Vagina (tissue), 2 donors: ENCODE results near the gene PREP.

Experiments
- POLR2A ChIP-seq, 2 donors: fragments of 450-650 bp; IDR thresholded peaks; one replicate each; pipeline ENCODE4 v1.6.1; 2017; ENCODE audit warnings: antibody characterized with exemption in 2 of 2, mild to moderate bottlenecking in 2 of 2, moderate library complexity in 2 of 2
- POLR2AphosphoS5 ChIP-seq, 2 donors: sonication (generic); formaldehyde crosslinking; IDR thresholded peaks; one replicate each; pipeline ENCODE4 v1.9.0; 2017; ENCODE audit warnings: antibody characterized with exemption in 2 of 2, mild to moderate bottlenecking in 2 of 2, low read depth in 1 of 2; ENCODE audit not compliant: insufficient read depth in 1 of 2
- TF ChIP-seq, protein P1 (sequence below), 3 experiments: fragments of 450-650 bp in 2 of 3; fragments of 200-600 bp in 1 of 3; sonication (generic) in 1 of 3; IDR thresholded peaks; one replicate each; pipeline ENCODE4 v1.5.1; 2017 to 2019; ENCODE audit warnings: antibody characterized with exemption in 3 of 3, mild to moderate bottlenecking in 2 of 3, moderate library complexity in 2 of 3

DNA sequence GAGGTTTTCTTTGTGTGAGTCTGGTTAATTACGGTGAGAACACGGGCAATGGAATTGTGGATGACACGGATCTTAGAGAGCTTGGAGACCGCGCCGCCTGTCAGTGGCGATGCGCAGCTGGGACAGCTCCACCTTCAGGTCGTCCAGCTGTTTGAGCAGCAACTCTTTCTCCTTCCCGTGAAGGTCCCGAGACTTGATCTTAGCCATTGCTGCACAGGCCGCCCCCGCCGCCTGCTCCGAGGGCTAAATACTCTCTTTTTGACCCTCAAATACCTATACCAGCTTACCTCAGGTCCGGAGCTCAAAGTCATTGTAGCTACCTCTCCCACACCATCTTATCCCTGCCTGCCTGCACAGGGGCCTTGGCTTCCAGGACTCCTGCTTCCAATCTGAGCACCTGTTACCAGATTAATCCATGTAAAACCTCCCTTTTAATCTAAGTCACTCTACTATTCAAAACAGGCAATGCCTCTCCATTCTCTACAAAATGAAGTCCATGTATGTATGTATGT, 100.2 kb downstream of the PREP start:
- TF ChIP-seq, protein P1, sequence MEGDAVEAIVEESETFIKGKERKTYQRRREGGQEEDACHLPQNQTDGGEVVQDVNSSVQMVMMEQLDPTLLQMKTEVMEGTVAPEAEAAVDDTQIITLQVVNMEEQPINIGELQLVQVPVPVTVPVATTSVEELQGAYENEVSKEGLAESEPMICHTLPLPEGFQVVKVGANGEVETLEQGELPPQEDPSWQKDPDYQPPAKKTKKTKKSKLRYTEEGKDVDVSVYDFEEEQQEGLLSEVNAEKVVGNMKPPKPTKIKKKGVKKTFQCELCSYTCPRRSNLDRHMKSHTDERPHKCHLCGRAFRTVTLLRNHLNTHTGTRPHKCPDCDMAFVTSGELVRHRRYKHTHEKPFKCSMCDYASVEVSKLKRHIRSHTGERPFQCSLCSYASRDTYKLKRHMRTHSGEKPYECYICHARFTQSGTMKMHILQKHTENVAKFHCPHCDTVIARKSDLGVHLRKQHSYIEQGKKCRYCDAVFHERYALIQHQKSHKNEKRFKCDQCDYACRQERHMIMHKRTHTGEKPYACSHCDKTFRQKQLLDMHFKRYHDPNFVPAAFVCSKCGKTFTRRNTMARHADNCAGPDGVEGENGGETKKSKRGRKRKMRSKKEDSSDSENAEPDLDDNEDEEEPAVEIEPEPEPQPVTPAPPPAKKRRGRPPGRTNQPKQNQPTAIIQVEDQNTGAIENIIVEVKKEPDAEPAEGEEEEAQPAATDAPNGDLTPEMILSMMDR (IDR thresholded peaks at IDR 0.05), result no peak
- TF ChIP-seq POLR2A (IDR thresholded peaks at IDR 0.05) (no peak), POLR2AphosphoS5 (IDR thresholded peaks at IDR 0.05; ENCODE audit: insufficient read depth in 1 of 2, low read depth in 1 of 2) (no peak)
